ENCODE data around the gene CPVL. TPM values are rescaled to one million over a fixed set of nuclear protein-coding genes. Genes with fewer than 3 reads are reported as not detected.

Gene CPVL
- total and polyA plus RNA-seq, 4 donors: 6.0 to 39.0 (median 12.9) TPM

GRCh38 chr7:29160080-29160479 is 13.7 kb upstream of the CPVL start:
- TF ChIP-seq ZBTB33 (IDR thresholded peaks at IDR 0.05): no peak
- TF ChIP-seq YY1 (IDR thresholded peaks at IDR 0.05): no peak
- TF ChIP-seq HNF4G (IDR thresholded peaks at IDR 0.05): no peak
- TF ChIP-seq TAF1 (conservative IDR thresholded peaks at IDR 0.05): no peak
- no peak for TF ChIP-seq GABPA (IDR thresholded peaks at IDR 0.05 in 1 of 2, conservative IDR thresholded peaks at IDR 0.05 in 1 of 2)
- TF ChIP-seq EGR1 (IDR thresholded peaks at IDR 0.05; ENCODE audit: low read depth in 2 of 2): no peak
- no peak for TF ChIP-seq RXRA (IDR thresholded peaks at IDR 0.05)
- TF ChIP-seq RAD21 (IDR thresholded peaks at IDR 0.05): no peak
- TF ChIP-seq CTCF (IDR thresholded peaks at IDR 0.05; ENCODE audit: low read depth, low read length, missing input control): no peak
- TF ChIP-seq HNF4A (conservative IDR thresholded peaks at IDR 0.05): no peak
- TF ChIP-seq NR2F2 (IDR thresholded peaks at IDR 0.05): no peak
- no peak for TF ChIP-seq FOXA1 (IDR thresholded peaks at IDR 0.05)
- TF ChIP-seq SP1 (IDR thresholded peaks at IDR 0.05): no peak
- TF ChIP-seq ATF3 (IDR thresholded peaks at IDR 0.05): no peak
- no peak for TF ChIP-seq FOXA2 (IDR thresholded peaks at IDR 0.05)
- TF ChIP-seq JUND (IDR thresholded peaks at IDR 0.05): no peak
- 37% methylated on average over 2 of the region's 2 CpGs for WGBS
- no peak for DNase-seq (ENCODE audit: low spot score)

GRCh38 chr7:29158795-29159423 is 12.6 kb upstream of the CPVL start:
- Histone ChIP-seq H3K9ac (ENCODE audit: low read depth in 1 of 2, low read length in 2 of 2) (no peak overlapping the region), H3K4me3 (ENCODE audit: low read depth in 1 of 3, low read length in 3 of 3) (no peak overlapping the region), H3K4me1 (ENCODE audit: control insufficient read depth in 4 of 4, insufficient read depth in 4 of 4, low read length in 3 of 4) (no peaks in the 10 kb centered on the region), H3K9me3 (ENCODE audit: control insufficient read depth in 4 of 4, low read length in 3 of 4) (no peaks in the 10 kb centered on the region), H3K36me3 (ENCODE audit: control insufficient read depth in 4 of 4, insufficient read depth in 3 of 4, low read depth in 1 of 4, low read length in 3 of 4) (no peaks in the 10 kb centered on the region), H3K27ac (ENCODE audit: low read depth in 1 of 2, low read length in 2 of 2) (no peak overlapping the region), H3K27me3 (ENCODE audit: control insufficient read depth in 4 of 4, insufficient read depth in 4 of 4, low read length in 3 of 4) (peaks cover 0 to 4% (median 0%) of the 10 kb centered on the region in 4 donors)
- no peak for TF ChIP-seq TAF1 (conservative IDR thresholded peaks at IDR 0.05)
- TF ChIP-seq FOXA1 (IDR thresholded peaks at IDR 0.05): no peak
- TF ChIP-seq RXRA (IDR thresholded peaks at IDR 0.05): no peak
- TF ChIP-seq RAD21 (IDR thresholded peaks at IDR 0.05): no peak
- TF ChIP-seq CTCF (IDR thresholded peaks at IDR 0.05; ENCODE audit: low read depth, low read length, missing input control): no peak
- no peak for TF ChIP-seq JUND (IDR thresholded peaks at IDR 0.05)
- TF ChIP-seq NR2F2 (IDR thresholded peaks at IDR 0.05): no peak
- TF ChIP-seq ZBTB33 (IDR thresholded peaks at IDR 0.05): no peak
- no peak for TF ChIP-seq EGR1 (IDR thresholded peaks at IDR 0.05; ENCODE audit: low read depth in 2 of 2)
- TF ChIP-seq YY1 (IDR thresholded peaks at IDR 0.05): no peak
- no peak for TF ChIP-seq FOXA2 (IDR thresholded peaks at IDR 0.05)
- TF ChIP-seq ATF3 (IDR thresholded peaks at IDR 0.05): no peak
- no peak for TF ChIP-seq GABPA (IDR thresholded peaks at IDR 0.05 in 1 of 2, conservative IDR thresholded peaks at IDR 0.05 in 1 of 2)
- TF ChIP-seq HNF4A (conservative IDR thresholded peaks at IDR 0.05): no peak
- no peak for TF ChIP-seq HNF4G (IDR thresholded peaks at IDR 0.05)
- TF ChIP-seq MAX (IDR thresholded peaks at IDR 0.05): no peak
- 75% methylated on average over 3 of the region's 3 CpGs for WGBS
- DNase-seq (ENCODE audit: low spot score): no peak

More at GRCh38 chr7:29160080-29160479, 13.7 kb upstream of the CPVL start:
- H3K4me1 ChIP-seq (ENCODE audit: control insufficient read depth in 4 of 4, insufficient read depth in 4 of 4, low read length in 3 of 4): no peaks in the 10 kb centered on the region
- no peak overlapping the region for H3K27ac ChIP-seq (ENCODE audit: low read depth in 1 of 2, low read length in 2 of 2)
- H3K9me3 ChIP-seq (ENCODE audit: control insufficient read depth in 4 of 4, low read length in 3 of 4): no peaks in the 10 kb centered on the region
- no peak overlapping the region for H3K4me3 ChIP-seq (ENCODE audit: low read depth in 1 of 3, low read length in 3 of 3)
- no peaks in the 10 kb centered on the region for H3K36me3 ChIP-seq (ENCODE audit: control insufficient read depth in 4 of 4, insufficient read depth in 3 of 4, low read depth in 1 of 4, low read length in 3 of 4)
- H3K9ac ChIP-seq (ENCODE audit: low read depth in 1 of 2, low read length in 2 of 2): no peak overlapping the region
- peaks cover 0 to 4% (median 0%) of the 10 kb centered on the region in 4 donors for H3K27me3 ChIP-seq (ENCODE audit: control insufficient read depth in 4 of 4, insufficient read depth in 4 of 4, low read length in 3 of 4)
